DMS79 (cell line): ENCODE measurements around the gene KANK4.

Experiments used
- DNase-seq: peaks from one replicate; lab custom pipeline; 2025; lab: John Stamatoyannopoulos, UW

Gene KANK4

DNA sequence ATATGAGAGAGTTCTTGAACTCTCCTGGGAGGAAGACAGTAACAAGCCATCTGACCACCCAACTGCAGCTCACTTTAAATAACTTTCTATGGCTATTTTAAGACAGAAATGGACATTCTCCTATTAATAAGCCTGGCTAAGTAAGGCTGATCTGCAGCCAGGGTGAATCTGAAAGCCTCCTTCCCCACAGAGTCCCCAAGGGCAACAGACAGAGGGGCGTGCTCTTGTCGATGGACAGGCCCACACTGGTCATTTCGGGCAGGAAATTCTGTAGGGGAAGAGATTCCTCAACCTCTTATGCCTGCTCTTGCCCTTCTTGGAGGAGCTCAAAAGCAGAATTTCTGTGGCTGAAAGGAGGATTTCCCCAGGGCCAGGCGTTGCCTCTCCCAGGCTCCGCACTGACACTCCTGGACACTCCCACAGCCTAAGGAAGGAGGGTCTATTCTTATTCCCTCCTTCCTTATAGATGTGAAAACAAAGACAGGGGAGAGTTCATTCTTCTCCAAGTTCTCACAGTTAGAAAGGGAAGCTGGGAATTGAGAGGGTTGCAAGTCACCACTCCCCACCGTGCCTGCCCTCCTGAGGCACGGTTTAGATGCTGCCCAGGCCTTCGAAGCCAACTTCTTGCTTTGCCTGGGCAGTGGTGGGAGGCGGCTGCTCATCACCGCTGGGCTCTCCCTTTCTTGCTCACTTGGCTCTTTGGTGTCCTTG lies 17.9 kb upstream of the KANK4 start:
- no peak for DNase-seq

DNA sequence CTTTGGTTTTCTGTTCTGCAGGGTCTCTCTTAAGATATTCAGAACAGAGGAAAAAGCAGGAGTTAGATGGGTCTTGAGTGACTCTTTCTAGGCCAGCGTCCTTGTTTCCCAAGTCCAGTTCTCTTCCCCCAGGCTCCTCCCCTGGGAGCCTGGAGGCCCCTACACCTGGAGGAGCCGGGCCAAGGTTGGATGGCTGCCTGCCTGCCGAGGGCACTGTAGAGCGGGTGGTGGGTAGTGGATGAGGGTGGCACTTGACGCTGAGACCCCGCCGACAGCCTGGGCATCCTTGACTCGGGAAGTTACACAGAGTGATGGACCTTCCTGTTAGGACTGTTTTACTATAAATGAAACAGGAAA lies 17.4 kb upstream of the KANK4 start:
- no peak for DNase-seq

DNA sequence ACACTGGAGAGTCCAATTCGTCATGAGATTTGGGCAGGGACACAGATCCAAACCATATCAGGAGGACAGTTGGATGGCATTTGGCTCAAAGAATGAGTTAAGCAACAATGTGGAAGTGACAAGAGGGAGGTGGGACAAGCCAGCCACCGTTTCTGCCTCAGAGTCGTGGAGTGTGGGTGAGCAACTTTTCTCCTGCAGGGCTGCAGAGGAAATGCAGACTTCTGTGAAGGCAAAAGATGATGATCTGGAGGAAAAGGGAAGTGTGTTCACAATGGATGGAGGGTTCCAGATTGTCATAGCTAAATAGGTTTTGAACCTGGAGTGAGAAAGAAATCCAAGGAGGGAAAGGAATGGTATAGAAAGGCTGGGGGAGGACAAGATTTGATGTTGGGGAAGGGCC lies 16.4 kb upstream of the KANK4 start:
- DNase-seq: no peak

DNA sequence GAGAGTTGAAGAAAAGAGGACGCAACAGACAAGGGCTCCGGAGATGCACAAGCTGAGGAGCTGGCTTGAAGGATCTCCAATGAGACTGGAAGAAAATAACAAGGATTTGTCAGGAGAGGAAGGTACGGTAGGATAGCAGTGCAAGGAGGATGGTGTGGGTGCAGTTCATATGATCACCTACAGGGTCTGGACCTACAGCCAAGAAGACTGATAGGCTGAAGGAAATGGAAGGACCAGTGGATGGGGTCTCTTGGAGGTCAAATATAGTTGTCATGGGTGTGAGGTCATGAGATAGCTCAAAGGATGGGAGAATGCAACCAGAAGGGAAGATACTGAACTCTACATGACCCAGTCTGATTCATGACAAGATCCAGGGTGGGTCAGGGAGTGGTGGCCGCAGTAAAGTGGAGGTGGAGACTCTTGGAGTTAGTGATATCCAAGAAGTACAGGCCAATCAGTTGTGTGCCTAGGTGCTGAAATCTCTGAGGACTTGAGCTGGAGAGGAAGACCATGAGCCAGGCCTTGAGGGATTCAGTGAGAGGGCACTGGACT lies 15.3 kb upstream of the KANK4 start:
- no peak for DNase-seq

DNA sequence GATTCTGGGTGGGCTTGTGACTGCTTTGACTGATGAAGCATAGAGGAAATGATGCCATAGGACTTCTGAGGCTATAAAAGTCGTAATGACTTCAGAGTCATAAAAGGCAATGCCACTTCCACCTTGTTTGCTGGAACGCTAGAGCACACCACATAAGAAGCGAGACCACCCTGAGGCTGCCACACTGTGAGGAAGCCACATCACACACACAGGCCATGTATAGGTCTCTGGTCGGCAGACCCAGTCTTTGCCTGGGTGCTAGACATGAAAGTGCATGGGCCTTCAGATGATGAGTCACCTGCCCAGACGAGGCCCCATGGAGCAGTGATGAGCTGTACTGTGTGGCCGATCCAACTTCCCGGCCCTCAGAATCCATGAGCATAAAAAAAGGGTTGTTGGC lies 14.2 kb upstream of the KANK4 start:
- no peak for DNase-seq

DNA sequence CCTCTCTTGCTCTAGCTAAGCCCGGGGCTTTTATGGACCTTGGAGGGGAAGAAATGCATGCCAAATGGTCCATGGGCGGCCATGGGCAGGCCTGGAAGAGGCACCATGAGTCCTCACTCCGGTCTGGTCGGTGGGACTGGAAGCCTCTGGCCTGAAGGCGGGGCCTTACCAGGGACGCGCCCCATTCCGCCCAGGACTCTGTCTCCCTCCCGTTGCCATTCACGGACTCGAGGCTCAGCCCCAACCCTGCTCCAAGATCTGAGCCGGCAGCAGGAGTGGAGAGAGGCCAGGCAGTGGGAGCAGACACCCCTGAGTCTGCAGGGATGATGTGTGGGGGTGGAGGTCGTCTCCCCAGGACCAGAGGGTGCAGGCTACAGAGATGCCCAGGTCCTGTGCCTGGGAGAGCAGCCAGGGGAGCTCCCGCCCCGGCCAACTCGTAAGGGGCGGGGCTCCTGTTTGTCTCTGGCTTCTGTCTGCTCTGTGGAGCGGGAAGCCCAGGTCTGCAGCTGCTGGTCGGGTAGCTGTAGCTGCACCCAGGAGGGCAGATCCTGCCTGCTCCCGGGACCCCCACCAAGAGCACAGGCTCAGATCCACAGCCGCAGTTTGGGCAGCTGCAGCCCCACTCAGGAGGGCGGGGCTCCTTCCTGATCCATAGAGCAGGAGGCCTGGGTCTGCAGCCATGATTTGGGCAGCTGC lies 8.3 kb upstream of the KANK4 start:
- no peak for DNase-seq

DNA sequence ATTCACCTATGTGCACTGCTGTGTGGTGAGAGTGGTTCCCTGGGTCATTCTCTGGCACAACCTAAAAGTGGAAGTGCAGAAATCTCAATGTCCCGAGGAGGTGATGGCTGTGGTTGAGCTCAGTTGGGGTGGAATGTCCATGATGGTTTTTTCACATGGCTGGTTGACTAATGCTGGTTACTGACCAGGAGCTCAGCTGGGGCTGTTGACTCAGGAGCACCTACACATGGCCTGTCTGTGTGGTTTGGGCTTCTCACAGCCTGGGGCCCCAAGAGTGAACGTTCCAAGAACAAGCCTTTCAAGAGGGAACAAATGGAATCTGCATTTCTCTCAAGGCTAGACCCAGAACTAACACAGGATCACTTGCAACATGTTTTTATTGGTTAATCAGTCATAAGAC lies 6.4 kb upstream of the KANK4 start:
- DNase-seq: no peak

DNA sequence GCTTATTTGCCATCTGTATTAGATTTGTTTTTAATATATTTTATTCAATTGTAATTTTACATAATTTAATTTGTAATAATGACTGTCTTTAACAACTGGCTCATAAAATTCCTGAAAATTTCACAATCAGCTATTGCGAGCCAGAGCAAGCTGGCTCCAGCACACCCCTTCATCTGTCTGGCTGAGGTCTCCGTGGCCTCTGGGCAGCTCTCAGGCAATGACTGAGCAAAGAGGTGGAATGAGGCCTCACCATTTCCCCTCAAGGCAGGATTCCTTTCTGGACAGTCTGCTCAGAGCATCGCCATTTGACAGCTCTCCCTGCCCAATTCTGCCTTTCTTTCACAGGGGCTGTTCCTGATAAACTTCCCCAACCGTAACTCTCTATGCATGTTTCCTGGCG lies 5.8 kb upstream of the KANK4 start:
- DNase-seq: no peak

DNA sequence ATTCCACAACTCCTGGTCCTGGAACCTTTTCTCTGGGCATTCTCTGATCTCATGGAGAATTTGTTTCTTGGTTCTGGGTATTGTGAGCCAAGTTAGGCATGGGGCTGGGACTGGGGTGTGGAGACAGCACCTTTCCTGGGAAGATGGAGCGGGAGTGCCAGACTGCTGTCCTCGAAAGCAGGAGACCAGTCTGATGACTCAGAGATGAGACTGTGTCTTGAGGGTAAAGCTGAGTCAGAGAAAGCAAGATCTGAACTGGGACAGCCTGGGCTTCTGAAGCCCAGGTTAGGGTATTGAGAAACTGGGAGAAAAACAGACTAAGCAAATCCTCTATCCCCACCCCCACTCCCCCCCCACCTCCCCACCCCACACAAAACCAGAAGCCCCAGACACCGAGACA lies 2.2 kb upstream of the KANK4 start:
- DNase-seq: no peak

DNA sequence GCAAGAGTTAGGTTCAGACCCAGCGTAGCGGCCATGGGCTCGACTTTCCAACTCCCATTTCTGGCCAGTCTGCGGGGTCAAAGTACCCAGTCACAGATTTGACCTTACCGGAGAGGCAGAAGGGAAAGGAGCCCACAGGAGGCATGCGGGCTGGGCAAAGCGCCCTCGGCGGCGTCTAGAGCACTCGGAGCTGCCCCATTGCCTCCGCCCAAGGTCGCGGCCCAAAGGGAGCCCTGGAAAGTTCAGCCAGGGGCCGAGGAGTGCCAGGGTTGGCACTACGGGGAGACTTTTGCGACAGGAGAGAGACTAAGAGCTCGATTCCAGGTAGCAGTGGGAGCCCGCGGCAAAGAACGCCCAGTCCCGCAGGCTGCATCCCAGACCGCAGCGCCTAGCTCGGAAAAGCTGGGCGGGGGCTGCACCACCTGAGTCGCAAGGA lies 896 bp downstream of the KANK4 start:
- no peak for DNase-seq

DNA sequence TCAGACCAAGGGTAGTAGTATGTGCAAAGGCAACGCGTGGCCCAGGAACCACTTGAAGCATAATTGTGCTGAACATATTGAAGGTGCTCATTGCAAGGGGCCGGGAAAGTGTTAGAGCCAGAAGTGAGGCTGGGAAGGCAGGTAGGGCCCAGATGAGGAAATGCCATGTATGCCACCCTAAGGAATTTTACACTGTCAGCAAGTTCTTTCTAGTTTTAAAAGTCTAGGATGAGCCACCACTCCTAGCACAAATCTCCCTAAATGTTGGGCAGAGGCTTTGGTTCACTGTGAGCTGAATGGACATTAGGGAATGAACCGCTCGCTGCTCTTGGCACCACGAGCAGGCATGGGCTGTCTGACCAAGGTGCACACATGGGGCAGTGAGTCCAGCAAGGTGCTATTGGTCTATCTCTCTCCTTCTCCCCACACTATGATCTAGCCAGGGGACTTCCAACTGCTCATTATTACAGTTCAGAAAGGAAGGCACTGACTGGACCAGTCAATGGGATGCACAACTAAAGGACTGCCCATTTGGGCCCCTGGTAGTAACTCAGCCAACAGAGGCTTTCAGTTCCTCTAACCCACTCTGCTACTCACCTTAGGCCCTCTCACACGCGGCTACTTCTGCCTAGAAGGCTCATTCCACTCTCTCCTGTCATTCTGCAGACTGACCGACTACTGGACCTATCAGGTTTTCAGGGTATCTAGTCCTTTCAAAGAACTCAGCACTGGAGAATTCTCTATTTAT lies 2.0 kb downstream of the KANK4 start:
- DNase-seq: no peak

DNA sequence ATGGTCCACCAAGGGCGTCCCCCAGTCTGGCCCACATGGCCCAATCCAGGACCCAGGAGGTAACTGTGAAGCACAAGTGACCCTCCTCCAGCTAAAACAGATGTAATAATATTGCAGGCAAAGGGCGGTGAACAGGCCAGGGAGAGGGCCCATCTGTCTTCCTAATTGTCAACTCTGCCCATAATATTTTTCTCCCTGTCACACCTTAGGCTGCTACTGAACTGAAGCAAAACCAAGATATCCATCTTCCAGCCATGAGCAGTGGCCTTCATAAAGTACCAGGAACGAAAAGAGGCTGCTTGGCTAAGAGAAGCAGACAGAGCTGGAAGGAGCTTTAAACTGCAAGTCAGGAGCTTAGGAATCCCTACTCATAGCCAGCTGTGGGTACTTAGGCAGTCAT lies 3.1 kb downstream of the KANK4 start:
- no peak for DNase-seq

DNA sequence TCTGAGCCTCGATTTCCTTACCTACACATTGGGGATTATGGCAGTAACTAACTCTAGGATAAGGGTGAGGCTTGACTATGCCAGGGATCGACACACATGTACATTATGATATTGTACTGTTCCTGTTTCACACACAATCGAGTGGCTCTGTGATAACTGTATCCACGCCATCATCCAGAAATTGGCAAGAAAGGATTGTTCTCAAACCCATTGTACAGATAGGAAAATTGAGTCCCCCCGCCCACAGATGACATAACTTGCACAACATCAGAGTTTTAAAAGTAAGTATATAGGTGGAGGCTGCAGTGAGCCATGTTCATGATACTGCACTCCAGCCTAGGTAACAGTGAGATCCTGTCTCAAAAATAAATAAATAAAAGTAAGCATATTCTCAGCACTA lies 3.8 kb downstream of the KANK4 start:
- DNase-seq: no peak

DNA sequence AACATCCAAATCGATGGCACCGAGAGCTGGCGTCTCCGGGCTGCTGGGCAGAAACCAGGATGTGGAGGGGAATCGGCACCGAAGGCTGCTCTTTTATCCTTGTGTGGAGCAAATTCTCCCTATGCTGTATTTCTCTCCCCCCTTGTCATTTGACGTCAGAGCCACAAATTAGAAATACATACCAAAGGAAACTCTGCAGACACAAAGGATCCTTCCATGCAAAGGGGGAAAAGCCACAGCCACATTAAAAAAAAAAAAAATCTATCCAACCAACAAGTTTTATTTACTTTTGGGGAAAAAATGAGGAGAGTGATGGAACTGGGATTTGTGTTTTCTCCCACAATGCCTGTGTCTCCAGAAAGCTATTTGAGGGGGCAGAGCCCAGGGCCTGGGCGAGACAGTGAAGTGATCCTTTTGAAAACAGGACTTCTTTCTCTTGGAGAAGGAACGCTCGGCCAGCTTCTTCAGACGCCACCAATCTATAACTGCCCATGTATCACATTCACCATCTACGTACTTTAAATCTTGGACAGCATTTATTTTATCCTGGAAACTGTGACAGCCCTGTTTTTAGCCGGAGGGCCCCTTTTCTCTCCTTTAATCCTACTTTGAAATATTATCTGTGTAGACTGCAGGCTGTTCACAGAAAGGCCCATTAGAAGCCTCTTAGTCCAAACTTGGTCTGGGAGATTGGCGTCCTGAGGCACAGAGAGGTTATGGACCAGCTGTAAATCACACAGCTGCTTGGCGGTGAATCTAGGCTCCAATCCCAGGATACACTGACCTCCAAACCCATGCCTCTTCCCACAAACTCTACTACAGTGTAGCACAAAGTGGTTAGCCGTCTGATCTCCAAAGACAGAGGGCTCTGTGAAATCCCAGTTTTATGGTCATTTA lies 4.5 kb downstream of the KANK4 start:
- DNase-seq: no peak

DNA sequence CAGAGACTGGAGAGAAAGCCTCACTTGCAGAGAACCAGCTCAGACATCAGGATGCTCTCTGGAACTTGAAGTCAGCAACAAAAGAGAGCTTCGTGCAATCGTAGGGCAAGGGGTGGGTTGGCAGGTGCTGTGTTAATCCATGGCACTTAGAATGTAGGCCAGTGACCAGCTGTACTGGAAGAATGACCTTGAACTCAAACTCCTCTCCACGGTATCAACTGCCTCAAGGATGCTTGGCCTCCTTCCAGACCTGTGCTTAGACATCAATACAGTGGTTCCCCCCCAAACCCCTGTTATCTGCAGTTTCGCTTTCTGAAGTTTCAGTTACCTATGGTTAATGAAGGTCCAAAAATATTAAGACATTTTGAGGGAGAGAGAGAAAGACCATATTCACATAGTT lies 6.5 kb downstream of the KANK4 start:
- no peak for DNase-seq

DNA sequence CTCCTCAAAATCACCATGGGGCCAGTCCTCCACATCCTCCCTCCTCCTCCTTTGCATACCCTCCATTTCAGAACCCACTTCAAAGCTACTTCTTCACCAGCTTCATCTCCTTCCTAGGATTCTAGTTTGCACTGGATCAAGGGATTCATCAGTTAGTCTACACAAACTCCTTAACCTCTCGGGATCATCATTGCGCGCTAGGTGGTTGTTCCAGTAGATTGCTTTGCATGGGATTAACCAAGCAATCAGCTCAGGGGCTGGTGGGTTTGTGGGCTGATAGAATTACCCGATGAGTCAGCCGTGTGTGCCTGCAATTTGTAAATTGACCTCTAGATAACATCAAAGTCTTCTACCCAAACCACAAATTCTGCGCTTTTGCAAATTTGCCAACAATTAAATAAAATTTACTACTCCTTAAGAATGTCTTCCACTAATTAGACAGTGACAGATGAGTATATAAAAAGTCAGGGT lies 7.7 kb downstream of the KANK4 start:
- DNase-seq: no peak

DNA sequence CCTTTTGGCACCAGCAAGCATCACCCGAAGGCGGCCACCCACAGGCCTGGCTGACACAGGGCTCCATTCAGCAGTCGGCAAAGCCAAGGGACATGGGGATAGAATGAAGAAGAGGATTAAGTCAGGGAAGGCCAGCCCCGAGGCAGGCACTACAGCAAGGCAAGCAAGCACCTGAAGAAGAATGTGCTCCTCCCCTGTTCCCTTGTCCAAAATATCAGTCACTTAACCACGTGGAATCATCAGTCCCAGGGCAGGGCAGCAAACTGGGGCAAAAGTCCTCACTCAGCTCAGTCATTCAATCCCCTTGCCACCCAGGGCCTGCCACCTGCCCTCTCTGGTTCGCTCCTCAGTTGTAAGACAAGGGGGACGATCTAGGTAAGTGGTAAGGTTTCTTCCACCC lies 9.3 kb downstream of the KANK4 start:
- no peak for DNase-seq

DNA sequence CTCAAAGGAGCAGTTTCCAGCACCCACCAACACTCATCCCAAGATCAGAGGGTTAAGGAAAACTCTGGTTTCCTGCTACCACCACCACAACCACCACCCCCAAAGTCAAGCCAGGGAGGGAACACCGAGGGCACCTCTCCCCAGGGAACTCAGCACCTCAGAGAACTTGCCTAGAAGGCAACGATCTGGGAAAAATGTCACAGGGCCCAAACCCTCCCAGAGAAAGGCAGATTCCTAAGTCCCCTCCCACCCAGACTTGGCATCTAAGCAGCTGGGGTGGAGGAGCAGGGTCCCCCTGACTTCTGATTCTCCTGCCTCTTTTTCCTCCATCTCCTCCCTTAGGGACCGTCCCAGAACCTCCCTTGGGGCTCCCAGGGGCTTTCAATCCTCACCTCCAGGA lies 10.6 kb downstream of the KANK4 start:
- no peak for DNase-seq

DNA sequence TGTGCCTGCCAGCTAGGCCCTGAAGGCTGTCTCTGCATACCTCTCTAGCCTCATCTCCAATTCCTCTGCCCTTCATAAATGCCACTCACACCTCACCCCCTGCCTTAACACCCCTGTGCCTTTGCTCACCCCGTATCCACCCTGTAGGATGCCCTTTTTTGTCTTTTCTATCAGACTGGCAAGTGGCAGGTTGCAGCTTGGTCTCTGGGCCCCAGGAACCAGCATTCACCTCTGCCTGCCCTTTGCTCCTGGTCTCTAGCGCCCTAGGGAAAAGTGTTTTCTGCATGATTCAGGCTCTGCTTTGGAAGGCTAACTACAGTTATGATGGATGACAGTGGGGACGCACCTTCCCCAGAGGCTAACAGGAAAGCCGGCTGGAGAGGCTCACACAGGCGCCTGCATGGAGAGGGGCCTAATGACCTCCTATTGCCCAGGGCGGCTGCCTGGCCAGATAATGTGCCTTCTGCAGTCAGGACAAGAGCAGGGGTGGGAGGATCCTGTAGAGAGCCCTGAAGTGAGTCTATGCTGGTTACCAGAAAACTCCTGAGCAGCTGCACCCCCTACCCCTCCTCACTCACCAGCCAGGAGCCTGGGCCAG lies 11.2 kb downstream of the KANK4 start:
- no peak for DNase-seq

DNA sequence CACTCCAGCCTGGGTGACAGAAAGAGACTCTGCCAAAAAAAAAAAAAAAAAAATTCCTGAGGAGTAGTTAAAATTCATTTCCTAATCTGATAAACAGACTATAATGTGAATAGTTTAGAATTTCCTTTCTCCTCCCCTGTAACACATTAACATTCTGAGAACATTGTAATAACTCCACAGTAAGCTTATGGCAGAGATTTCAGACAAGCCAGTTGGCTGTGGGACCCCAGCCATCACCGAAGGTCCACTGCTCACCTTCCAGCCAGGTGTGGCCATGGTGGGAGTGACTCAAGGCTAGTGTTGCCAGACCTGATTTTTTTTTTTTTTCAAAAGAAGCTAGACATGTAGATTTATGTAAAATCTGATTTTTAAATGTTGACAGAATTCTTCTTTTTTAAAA lies 11.8 kb downstream of the KANK4 start:
- DNase-seq: no peak

DNA sequence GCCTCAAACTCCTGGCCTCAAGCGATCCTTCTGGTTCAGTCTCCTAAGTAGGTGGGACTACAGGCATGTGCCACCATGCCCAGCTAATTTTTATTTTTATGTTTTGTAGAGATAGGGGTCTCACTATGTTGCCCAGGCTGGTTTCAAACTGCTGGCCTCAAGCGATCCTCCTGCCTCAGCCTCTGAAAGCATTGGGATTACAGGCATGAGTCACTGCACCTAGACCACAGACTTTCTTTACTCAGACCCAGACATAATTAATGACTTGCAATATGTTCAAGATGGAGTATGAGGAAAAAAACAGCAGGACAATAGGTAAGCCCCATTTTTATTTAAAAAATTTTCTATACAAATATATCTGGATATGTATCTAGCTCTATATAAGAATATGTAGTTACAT lies 13.2 kb downstream of the KANK4 start:
- no peak for DNase-seq

DNA sequence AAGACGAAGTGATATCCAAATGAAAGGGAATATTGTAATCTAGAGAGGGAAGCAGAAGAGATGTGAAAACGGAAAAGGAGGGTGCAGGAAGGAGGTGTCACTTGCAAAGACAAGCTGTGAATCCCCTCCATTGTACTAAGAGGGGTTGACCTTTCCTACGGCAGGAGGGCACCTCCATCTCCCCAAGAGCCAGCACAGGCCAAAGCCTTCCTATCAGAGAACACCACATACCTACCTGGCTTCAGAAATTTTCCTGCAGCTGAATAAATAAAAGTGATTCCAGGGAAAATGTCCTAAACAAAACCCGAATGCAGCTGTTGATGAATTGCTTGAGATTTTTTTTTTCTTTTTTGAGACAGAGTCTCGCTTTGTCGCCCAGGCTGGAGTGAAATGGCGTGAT lies 14.3 kb downstream of the KANK4 start:
- no peak for DNase-seq
